Measurements from ENCODE around the gene WNT2B.
"Not testable (repeated sequence)": the region's sequence is repeated elsewhere in the genome, so short reads cannot be mapped to it uniquely, and the experiment has no call there.

Gene WNT2B

DNA sequence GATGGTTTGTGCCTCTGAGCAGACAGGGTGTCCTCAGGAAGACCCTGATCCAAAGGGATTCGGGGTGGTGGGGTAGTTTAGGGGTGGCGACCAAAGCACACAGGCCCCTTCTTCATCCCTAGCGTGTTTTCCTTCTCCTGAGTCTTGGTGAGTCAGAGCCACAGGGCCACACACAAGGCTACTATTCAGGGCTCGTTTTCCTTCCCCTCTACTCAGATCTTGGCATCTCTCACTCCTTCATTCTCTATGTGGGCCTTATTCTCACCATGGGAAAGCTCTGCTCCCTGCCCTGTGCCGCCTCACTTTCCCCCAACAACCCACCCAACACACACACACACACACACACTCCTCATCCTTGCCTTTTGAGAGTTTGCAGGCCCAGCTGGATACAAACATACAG lies 43.6 kb upstream of the WNT2B start:
- TF ChIP-seq MYC (IDR thresholded peaks at IDR 0.05; ENCODE audit: low read depth, low read length) (no peak), CTCF (IDR thresholded peaks at IDR 0.05; ENCODE audit: low read depth, low read length) (no peak), POLR2A (IDR thresholded peaks at IDR 0.05; ENCODE audit: extremely low read depth, insufficient read length) (no peak)
- TF ChIP-seq, protein P1, sequence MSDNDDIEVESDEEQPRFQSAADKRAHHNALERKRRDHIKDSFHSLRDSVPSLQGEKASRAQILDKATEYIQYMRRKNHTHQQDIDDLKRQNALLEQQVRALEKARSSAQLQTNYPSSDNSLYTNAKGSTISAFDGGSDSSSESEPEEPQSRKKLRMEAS (IDR thresholded peaks at IDR 0.05; ENCODE audit: low read depth, low read length): no peak
- no peak overlapping the region for H3K4me3 ChIP-seq (ENCODE audit: low read depth, low read length)
- DNase-seq (ENCODE audit: low read depth): no peak

DNA sequence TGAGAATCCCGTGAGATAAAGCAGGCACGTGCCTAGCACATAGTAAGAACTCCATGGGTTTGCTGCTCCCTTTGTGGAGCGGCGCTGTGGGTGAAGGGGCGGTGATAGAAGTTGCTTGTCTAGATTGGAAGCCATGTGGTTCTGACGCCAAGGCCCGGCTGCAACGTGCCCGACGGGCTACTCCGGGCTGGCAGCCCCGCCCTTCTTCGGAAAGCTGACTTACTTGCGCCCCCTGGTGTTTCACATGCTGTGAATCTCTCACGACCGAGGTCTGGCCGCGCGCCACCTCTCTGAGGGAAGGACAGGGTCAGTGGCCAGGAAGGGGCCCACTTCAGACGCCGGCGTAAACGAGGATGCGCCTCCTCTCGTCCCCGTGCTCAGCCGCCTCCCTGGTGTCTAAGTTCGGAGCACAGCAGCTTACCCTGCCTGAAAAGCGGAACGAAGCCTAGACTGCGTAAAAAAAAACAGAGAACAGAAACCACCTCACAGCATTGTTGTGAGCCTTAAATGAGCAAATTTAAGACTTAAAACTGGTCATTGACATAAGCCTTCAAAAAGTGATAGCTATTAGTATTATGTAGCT lies 42.6 kb upstream of the WNT2B start:
- TF ChIP-seq CTCF (IDR thresholded peaks at IDR 0.05; ENCODE audit: low read depth, low read length) (peak; percentile 63), MYC (IDR thresholded peaks at IDR 0.05; ENCODE audit: low read depth, low read length) (peak; percentile 93), POLR2A (IDR thresholded peaks at IDR 0.05; ENCODE audit: extremely low read depth, insufficient read length) (no peak)
- TF ChIP-seq, protein P1 (IDR thresholded peaks at IDR 0.05; ENCODE audit: low read depth, low read length): peak; percentile 92
- peak; percentile 92 for DNase-seq (ENCODE audit: low read depth)
- peak overlapping the region; percentile 32 for H3K4me3 ChIP-seq (ENCODE audit: low read depth, low read length)

GRCh38 chr1:112470324-112470723 lies 38.4 kb upstream of the WNT2B start:
- H3K4me3 ChIP-seq (ENCODE audit: low read depth, low read length); DNase-seq (ENCODE audit: low read depth): not testable (repeated sequence)

- no peak for TF ChIP-seq MYC (IDR thresholded peaks at IDR 0.05; ENCODE audit: low read depth, low read length)
- TF ChIP-seq, protein P1 (IDR thresholded peaks at IDR 0.05; ENCODE audit: low read depth, low read length): no peak
- no peak for TF ChIP-seq POLR2A (IDR thresholded peaks at IDR 0.05; ENCODE audit: extremely low read depth, insufficient read length)
- TF ChIP-seq CTCF (IDR thresholded peaks at IDR 0.05; ENCODE audit: low read depth, low read length): no peak
- DNase-seq (ENCODE audit: low read depth): no peak
- H3K4me3 ChIP-seq (ENCODE audit: low read depth, low read length): no peak overlapping the region
Measured at GRCh38 chr1:112470966-112471365, 37.8 kb upstream of the WNT2B start.

DNA sequence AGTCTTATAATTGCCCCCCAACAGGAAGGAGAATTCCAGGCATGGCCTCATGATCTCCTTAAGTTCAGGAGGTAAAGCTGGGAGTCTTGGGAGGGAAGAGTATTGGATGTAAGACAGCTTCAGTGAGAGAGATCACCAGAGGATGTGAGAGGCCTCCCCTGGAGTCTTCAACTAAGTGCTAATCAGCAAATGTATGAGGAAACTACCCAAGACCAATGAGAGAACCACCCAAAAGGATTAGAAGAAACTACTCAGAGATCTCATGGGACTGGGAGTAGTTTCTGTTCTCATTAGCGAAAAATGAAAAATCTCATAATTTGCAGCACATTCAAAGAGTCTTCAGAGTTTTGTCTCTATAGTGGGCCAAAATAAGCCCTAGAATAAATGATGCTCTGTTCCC lies 36.6 kb upstream of the WNT2B start:
- TF ChIP-seq CTCF (IDR thresholded peaks at IDR 0.05; ENCODE audit: low read depth, low read length) (no peak), MYC (IDR thresholded peaks at IDR 0.05; ENCODE audit: low read depth, low read length) (no peak), POLR2A (IDR thresholded peaks at IDR 0.05; ENCODE audit: extremely low read depth, insufficient read length) (no peak)
- TF ChIP-seq, protein P1 (IDR thresholded peaks at IDR 0.05; ENCODE audit: low read depth, low read length): no peak
- DNase-seq (ENCODE audit: low read depth): no peak
- H3K4me3 ChIP-seq (ENCODE audit: low read depth, low read length): no peak overlapping the region

- TF ChIP-seq MYC (IDR thresholded peaks at IDR 0.05; ENCODE audit: low read depth, low read length) (no peak), CTCF (IDR thresholded peaks at IDR 0.05; ENCODE audit: low read depth, low read length) (no peak), POLR2A (IDR thresholded peaks at IDR 0.05; ENCODE audit: extremely low read depth, insufficient read length) (no peak)
- TF ChIP-seq, protein P1 (IDR thresholded peaks at IDR 0.05; ENCODE audit: low read depth, low read length): no peak
- DNase-seq (ENCODE audit: low read depth): no peak
- H3K4me3 ChIP-seq (ENCODE audit: low read depth, low read length): no peak overlapping the region
Measured at GRCh38 chr1:112477550-112477949, 31.2 kb upstream of the WNT2B start.
